Measurements from ENCODE around the gene DLEC1.
A peak's percentile ranks its signal among the peaks of the same experiment; 100 is the strongest.

Gene DLEC1, protein sequence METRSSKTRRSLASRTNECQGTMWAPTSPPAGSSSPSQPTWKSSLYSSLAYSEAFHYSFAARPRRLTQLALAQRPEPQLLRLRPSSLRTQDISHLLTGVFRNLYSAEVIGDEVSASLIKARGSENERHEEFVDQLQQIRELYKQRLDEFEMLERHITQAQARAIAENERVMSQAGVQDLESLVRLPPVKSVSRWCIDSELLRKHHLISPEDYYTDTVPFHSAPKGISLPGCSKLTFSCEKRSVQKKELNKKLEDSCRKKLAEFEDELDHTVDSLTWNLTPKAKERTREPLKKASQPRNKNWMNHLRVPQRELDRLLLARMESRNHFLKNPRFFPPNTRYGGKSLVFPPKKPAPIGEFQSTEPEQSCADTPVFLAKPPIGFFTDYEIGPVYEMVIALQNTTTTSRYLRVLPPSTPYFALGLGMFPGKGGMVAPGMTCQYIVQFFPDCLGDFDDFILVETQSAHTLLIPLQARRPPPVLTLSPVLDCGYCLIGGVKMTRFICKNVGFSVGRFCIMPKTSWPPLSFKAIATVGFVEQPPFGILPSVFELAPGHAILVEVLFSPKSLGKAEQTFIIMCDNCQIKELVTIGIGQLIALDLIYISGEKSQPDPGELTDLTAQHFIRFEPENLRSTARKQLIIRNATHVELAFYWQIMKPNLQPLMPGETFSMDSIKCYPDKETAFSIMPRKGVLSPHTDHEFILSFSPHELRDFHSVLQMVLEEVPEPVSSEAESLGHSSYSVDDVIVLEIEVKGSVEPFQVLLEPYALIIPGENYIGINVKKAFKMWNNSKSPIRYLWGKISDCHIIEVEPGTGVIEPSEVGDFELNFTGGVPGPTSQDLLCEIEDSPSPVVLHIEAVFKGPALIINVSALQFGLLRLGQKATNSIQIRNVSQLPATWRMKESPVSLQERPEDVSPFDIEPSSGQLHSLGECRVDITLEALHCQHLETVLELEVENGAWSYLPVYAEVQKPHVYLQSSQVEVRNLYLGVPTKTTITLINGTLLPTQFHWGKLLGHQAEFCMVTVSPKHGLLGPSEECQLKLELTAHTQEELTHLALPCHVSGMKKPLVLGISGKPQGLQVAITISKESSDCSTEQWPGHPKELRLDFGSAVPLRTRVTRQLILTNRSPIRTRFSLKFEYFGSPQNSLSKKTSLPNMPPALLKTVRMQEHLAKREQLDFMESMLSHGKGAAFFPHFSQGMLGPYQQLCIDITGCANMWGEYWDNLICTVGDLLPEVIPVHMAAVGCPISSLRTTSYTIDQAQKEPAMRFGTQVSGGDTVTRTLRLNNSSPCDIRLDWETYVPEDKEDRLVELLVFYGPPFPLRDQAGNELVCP (N-terminal part only)

DNA sequence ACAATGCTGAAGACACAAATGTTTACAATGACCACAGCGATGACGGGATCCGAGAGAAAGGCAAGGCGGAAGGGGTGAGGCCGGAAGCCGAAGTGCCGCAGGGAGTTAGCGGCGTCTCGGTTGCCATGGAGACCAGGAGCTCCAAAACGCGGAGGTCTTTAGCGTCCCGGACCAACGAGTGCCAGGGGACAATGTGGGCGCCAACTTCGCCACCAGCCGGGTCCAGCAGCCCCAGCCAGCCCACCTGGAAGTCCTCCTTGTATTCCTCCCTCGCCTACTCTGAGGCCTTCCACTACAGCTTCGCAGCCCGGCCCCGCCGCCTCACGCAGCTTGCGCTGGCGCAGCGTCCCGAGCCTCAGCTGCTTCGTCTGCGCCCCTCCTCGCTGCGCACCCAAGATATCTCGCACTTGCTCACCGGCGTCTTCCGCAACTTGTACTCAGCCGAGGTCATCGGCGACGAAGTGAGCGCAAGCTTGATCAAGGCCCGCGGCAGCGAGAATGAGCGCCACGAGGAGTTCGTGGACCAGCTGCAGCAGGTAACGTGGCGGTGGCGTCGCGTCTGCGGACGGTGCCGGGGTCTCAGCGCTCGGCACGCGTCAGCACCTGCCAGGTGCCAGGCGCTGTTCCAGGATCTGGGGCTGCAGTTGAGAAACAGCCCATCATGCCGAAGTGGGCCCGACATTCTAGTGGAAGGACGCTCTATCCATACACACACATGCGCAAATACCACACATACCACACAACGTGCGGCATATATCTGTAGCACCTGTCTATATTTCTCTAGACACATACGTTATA lies at the start of gene DLEC1:
Gene DLEC1, plus strand, starts transcription at position 108 of the 798 bp plus-strand sequence. Its CDS starts 18 bp downstream, at position 126.
- DNase-seq: no peak

DNA sequence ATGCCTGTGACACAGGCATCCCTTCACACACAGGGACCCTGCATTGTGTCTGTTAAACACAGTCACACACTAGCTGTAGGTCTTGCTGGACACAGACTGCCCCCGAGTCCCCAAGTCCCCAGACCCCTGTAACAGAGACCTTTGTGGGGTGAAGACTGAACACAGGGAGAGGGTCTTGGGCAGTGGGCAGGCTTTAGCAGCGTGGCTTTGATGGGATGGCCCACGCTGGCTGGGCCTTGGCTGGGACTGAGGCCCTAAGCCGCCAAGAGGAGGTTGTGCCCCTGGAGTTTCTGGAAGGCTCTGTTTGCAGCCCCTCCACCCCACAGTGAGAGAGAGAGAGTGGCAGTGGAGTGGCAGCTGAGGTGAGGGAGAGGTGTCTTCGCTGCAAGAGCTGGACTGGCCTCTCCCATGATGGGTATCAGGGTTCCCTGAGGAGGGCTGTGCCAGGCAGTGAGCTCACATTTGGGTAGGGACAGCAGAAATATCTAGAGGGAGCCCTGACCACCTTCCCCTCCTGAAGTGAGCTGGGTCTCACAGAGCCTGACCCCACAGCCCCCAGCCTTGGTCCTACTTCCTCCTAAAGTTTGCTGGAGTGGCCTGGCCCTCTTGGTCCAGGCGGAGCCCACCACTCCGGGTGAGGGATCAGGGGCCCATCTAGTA lies 49.1 kb upstream of the DLEC1 start:
- DNase-seq: no peak

DNA sequence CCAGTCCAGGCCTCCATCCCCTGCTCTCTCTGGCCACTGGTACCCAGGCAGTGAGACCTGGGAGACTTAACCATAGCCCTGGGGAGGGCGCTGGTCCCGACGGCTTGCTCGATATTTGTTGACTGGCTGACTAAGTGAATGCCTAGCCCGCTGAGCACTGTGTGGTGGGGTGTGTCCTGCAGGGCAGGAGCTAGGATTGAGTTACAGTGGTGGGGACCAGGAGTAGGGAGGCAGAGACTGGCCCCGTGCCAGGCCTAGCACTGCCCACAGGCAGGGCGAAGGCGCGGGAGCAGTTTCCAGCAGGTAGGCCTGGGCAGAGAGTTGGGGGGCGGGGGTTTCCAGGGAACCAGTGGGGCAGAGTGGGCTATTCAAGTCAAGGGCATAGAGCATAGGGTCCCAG lies 48.5 kb upstream of the DLEC1 start, which contains the start of gene VILL:
Gene VILL, plus strand, starts transcription at position 260 of the 400 bp plus-strand sequence. CDS start 2,887 bp downstream, outside the sequence.
- DNase-seq: no peak

DNA sequence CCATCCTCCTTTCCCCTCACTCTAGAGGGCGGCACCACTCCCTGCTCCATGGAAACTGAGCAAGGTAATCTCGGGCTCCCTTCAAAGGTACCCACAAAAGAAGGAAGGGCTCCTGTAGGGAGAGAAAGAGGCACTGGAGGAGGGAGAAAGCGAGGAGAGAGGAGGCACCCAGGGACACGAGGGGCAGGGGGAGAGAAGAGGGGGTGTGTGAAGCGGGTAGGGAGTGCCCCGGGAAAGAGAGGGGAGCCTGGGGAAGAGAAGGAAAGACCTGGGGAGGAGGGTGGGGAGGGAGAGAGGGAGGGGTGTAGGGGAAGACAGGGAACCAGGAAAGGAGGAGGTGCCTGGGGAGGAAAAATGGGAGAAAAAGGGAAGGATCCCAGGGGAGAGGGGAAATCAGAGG lies 47.9 kb upstream of the DLEC1 start:
- no peak for DNase-seq

DNA sequence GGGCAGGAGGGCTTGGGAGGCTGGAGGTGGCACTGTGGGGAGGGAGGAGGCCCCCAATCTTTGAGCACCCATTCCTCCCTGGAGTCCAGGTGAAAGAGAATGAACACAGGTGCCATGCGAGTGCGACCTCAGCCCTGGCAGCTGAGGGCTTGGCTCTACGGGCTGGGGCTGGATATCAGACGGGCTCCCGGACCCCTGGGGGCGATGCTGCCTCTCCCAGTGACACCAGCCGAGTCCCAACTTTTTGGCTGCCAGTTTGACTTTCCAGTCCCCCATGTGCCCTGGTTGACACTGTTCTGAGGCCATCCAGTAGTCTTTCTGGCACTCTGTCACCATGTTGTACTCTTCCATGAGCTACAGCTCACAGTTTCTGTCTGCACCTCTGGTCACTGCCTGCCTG lies 47.2 kb upstream of the DLEC1 start:
- no peak for DNase-seq

DNA sequence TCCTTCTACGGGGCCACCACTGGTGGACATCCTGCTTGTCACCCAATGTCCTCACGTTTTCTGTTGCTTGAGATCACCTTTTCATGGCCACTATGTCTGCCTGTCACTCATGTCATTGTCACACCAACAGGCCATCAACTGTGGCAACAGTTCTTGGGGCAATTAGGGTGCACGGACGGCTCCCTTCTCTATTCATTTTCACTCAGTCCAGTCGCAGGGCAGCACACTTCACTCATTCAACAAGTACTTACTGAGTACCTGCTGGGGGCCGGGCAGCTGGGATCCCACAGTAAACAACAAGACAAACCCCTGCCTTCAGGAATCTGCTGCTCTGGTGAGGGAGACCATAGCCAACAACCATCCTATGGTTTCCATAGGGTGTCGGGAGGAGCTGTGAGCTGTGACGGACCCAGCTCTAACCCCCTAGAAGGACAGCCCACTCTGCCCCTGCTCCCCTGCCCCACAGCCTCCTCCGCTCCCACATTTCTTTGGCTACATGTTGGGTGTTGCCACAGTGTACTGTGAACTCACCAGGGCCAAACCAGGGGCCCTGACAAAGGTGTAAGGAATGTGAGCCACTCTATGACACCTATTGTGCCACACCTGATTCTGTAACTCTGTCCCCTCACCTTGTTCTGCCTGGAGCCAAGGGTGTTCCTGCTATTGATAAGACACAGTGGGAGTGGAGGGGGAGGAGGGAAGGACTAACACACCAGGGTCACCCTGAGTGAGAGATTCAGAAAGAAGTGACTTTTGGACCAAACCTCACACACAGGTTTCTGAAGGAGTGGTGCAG lies 46.5 kb upstream of the DLEC1 start:
- no peak for DNase-seq

DNA sequence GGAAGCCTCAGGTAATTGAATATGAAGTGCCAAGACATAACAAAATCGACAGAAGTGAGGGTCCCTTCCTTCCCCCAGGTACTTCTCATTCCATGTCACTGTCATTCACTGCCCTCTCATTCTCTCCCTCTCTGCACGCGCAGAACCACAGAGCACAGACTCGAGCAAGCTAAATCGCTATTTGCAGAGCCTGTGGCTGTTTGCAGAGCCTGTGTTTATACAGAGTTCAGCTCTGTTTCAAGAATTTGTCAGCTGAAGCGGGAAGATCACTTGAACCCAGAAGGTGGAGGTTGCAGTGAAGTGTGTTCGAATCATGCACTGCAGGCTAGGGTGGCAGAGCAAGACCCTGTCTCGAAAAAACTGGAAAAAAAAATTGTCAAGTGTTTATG lies 45.9 kb upstream of the DLEC1 start:
- no peak for DNase-seq

DNA sequence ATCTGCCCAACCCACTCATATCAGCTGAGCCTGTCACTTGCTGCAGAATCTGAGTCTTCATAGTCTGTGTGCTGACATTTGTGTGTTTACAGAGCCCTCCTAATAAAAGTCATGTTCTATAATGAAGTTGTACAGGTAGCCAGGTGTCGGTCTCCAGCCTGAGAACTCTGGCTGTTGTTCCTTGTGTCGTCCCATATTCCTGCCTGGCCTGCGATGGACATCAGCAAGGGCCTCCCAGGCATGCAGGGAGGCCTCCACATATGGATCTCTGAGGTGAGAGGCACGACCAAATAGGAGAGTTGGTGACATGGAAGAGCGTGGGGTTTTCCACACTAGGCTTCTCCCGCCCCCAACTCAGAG lies 45.6 kb upstream of the DLEC1 start:
- DNase-seq: no peak

DNA sequence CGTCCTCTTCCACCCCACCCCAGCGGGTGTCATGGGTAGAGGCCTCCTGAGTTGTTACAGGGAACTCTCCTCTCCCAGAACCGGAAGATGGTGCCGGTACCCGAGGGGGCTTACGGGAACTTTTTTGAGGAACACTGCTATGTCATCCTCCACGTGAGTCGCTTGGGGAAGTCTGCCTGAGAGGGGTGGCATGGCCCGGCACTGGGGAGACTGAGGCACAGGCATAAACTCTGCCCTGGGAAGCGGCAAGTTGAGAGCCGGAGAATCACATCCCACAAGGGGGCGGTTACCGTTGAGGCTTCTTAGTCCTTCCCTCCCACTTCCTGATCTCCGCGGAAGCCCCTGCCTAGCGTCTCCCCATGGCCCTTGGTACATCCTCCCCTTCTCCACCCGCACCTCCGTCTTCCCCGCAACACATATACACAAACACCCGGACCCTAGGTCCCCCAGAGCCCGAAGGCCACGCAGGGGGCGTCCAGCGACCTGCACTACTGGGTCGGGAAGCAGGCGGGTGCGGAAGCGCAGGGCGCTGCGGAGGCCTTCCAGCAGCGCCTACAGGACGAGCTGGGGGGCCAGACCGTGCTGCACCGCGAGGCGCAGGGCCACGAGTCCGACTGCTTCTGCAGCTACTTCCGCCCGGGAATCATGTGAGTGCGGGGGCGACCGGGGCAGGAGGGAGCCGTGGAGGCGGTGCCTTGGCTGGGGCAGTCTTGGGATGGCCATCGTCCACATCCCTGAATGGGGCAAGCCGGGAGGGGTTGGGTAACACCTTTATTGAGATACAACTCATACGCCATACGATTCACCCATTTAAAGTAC lies 45.0 kb upstream of the DLEC1 start:
- no peak for DNase-seq

DNA sequence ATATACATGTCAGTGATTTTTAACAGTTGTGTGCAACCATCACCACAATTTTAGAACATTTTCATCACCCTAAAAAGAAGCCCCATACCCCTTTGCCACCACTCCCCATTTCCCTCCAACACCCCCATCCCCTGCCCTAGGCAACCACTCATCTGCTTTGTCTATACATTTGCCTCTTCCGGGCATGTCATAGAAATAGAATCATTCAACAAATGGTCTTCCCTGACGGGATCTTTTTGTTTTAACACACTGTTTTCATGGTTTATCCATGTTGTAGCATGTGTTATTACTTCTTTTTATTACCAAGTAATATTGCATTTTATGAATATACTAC lies 44.4 kb upstream of the DLEC1 start:
- no peak for DNase-seq

DNA sequence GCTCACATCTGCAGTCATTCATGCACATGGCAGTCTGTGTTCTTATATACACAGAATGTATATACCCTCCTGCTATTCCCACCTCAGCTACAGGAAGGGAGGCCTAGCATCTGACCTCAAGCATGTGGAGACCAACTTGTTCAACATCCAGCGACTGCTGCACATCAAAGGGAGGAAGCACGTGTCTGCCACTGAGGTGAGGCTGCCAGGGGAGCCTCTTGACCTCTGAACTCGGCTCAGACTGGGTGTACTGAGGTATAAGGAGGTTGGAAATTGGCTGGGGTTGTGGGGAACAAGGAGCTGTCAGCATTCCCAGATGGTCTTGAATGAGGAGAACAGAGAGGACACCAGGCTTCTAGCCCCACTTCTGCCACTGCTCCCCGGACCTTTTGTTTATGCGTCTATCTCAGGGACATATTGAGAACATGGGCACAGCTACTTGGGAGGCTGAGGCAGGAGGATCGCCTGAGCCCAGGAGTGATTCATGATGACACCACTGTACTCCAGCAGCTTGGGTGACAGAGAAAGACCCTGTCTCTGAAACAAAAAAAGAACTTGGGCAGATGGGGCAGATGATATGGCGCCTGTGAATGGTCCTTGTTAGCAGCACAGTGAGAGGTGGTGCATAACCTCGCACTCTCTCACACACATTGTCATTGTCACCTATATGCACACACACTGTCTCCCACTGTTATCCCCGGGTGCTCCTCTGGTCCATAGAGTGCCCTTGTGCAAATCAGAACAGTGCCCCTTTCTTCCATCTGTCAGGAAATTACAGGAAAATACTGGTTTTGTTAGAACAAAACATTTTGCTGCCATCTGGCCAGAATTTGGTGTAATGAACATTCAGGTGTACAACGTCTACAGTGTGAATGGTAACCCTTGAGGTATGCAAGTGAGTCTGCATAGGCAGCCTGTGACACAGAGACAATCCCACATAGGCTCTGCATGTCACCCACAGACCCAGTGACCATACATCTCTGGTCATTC lies 43.1 kb upstream of the DLEC1 start:
- no peak for DNase-seq

DNA sequence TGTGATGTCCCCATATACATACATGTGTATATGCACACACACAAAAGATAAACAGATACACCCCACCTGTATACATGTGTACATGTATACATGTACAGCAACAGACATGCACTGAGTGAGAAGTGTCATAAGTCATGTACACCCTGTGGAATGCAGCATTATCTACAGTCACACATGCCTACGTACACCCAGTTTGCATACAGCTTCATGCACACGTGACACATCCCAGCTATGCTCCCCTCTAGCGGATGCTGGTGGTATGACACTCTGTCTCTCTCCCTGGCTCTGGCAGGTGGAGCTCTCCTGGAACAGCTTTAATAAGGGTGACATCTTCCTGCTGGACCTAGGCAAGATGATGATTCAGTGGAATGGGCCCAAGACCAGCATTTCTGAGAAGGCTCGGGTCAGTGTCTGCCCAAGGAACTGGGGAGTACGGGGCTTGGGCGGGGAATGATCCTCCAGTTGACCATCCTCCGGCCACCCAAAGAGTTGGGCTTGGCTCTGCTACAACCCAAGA lies 42.2 kb upstream of the DLEC1 start:
- peak; percentile 41 to 55 for DNase-seq

DNA sequence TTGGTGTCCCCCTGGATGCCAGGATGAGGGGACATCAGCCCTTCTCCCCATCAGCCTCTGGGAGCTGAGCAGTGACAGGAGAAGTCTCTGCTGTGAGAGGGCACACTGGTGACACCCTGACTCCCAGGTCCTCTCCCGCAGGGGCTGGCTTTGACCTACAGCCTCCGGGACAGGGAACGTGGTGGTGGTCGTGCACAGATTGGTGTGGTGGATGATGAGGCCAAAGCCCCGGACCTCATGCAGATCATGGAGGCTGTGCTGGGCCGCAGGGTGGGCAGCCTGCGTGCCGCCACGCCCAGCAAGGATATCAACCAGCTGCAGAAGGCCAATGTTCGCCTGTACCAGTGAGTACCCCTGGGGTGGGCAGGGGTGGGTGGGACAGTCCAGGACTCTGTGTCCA lies 41.7 kb upstream of the DLEC1 start:
- DNase-seq: no peak

DNA sequence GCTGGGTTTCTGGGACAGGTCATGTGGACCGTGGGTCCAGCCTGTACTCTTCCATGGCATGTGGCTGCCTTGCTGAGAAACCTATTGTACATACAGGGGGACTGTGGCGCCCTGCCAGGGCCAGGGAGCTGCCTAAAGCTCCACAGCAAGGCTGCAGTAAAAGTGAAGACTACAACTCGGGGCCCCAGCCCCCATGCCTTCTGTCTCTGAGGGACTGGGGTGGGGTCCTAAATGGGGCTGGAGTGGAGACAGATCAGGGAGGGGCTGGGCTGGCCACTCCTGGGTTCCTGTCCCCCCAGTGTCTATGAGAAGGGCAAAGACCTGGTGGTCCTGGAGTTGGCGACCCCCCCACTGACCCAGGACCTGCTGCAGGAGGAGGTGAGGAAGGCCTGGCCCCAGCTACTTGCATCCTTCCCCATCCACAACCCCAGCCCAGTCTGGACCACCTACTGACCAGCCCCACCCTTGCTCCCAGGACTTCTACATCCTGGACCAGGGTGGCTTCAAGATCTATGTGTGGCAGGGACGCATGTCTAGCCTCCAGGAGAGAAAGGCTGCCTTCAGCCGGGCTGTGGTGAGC lies 41.1 kb upstream of the DLEC1 start:
- no peak for DNase-seq

DNA sequence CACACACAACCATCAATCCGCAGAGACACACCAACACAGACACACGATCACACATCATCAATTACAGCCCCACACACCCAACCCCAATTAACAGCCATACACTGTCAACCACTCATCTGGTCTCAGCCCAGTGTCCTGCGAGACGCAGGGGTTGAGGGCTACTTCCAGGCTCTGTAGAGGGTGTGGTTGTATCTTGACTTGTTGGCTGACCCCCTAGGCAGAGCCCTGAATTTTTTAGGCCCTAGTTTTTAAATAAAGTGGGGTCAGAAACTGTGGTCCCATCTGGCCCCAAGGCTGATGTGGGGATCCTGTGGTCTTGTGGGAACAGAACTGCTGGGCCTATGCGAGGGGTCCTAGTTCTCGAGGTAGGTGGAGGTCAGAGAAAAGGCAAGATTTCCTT lies 39.2 kb upstream of the DLEC1 start:
- no peak for DNase-seq

DNA sequence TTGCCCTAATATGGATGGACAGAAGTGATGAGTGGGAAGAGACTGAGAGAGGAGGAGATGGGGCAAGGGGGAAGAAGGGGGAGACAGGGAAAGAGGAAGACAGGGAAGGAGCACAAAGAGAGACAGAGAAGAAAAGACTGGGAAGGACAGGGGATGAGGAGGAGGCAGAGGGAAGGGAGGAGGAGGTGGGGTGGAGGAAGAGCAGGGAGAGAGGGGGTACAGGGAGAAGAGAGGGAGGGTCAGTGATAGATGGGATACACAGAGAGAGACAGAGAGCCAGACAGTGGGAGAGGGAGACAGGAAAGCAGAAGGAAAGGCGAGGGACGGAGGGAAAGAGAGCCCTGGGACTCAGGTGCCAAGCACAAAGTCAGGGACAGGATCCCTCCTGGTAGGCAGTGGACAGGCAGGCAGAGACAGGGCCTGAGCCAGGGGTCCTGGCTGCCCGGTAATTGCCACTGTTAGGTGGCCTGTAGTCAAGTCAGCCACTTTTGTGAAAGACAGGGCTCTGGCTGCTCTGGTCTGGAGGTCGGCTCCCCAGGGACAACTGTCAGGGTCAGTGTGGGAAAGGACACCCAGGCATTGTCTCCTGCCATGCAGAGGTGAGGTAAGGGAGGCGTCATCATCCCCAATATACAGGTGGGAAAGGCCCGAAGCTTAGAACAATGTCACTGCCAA lies 38.6 kb upstream of the DLEC1 start:
- DNase-seq: no peak

DNA sequence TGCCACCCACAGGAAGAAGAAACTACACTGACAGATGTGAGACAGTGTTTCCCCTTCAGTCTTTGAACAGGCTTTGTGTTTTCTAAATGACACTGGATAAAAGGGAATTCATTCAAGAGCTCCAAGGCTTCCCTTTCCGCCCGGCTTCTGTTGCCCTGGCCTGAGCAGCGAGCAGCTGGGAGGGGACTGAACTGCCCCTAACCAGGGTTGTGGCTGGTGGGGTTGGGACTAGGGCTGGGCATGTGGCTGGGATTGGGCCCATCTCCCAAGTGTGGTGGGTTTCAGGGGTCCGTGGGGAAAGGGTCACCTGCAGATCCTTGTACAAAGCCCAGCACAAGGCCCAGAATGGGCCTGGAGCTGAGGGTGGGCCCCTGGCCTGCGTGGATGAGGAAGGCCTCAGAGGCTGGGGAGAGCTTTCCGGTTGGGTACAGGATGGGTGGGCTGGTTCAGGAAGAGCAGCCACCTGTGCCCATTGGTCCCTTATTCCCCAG lies 38.0 kb upstream of the DLEC1 start:
- no peak for DNase-seq

All from NCI-H1930 (cell line).